Measurements from ENCODE around the gene RAP2A.

- TF ChIP-seq, protein P1, sequence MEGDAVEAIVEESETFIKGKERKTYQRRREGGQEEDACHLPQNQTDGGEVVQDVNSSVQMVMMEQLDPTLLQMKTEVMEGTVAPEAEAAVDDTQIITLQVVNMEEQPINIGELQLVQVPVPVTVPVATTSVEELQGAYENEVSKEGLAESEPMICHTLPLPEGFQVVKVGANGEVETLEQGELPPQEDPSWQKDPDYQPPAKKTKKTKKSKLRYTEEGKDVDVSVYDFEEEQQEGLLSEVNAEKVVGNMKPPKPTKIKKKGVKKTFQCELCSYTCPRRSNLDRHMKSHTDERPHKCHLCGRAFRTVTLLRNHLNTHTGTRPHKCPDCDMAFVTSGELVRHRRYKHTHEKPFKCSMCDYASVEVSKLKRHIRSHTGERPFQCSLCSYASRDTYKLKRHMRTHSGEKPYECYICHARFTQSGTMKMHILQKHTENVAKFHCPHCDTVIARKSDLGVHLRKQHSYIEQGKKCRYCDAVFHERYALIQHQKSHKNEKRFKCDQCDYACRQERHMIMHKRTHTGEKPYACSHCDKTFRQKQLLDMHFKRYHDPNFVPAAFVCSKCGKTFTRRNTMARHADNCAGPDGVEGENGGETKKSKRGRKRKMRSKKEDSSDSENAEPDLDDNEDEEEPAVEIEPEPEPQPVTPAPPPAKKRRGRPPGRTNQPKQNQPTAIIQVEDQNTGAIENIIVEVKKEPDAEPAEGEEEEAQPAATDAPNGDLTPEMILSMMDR (IDR thresholded peaks at IDR 0.05), result no peak
- no peak for TF ChIP-seq POLR2A (IDR thresholded peaks at IDR 0.05)
Measured at GRCh38 chr13:97392020-97392419, 41.9 kb upstream of the RAP2A start.

Measured in uterus (tissue), 2 donors.